HepG2 (cell line): ENCODE measurements around the gene GJC2. TPM values are rescaled to one million over a fixed set of nuclear protein-coding genes. Genes with fewer than 3 reads are reported as not detected.

Experiments
- ATAC-seq: fragments of 200-7000 bp; cut with Tn5 transposase; 3 replicates; pipeline ENCODE4 v1.9.1; 2020; ENCODE audit warnings: mild to moderate bottlenecking, moderate library complexity
- BruUV-seq: library from RNA; stranded (reverse); fragments of 400-500 nt; replicated peaks from 2 replicates; lab custom pipeline; 2021; lab: Mats Ljungman, UMichigan
- CTCF ChIA-PET: fragments of 300-600 bp; formaldehyde crosslinking; extraction: SDS; loops from one replicate; lab custom pipeline; 2021; ENCODE audit warnings: low total read pairs, inconsistent platforms, low intra/inter-chr PET ratio; lab: Yijun Ruan, JAX
- POLR2A ChIA-PET: fragments of 350-600 bp; sonication (Branson Sonifier 250); formaldehyde crosslinking; loops from one replicate; lab custom pipeline; 2020; ENCODE audit warnings: antibody characterized with exemption, inconsistent platforms; lab: Yijun Ruan, JAX
- DNase-seq: peaks from one replicate; pipeline ENCODE4 v3.0.0-alpha.2; 2015; ENCODE audit warnings: low spot score
- FAIRE-seq: peaks from 3 replicates; lab custom pipeline; 2011; peaks lifted over from hg19 to GRCh38; lab: Jason Lieb, UNC
- H2AFZ ChIP-seq: one replicate; pipeline ENCODE4 v1.6.1; 2011; ENCODE audit warnings: low read length, inconsistent platforms
- H3K27ac ChIP-seq: fragments of 300-600 bp; 3 replicates; pipeline ENCODE4 v1.8.0; 2011; ENCODE audit warnings: mixed run types, mild to moderate bottlenecking, mixed read lengths, low read length, inconsistent platforms; ENCODE audit not compliant: insufficient read depth; ENCODE audit errors: extremely low read length
- H3K27me3 ChIP-seq, 2 experiments: fragments of 200-600 bp in 1 of 2; 2 replicates in 1 of 2; 3 replicates in 1 of 2; pipeline versions ENCODE4 v1.6.0 to v1.8.0; 2011; ENCODE audit warnings: low read length in 2 of 2, mild to moderate bottlenecking in 2 of 2, moderate library complexity in 2 of 2, inconsistent platforms in 1 of 2; ENCODE audit not compliant: insufficient read depth in 2 of 2, control insufficient read depth in 1 of 2
- H3K36me3 ChIP-seq, 2 experiments: fragments of 200-600 bp in 1 of 2; replicated peaks in 1 of 2; 2 replicates in 1 of 2; 3 replicates in 1 of 2; pipeline versions ENCODE4 v1.5.1 to v1.8.0; 2011; ENCODE audit warnings: low read length in 2 of 2, inconsistent platforms in 1 of 2; ENCODE audit not compliant: insufficient read depth in 2 of 2, control insufficient read depth in 1 of 2
- H3K4me1 ChIP-seq: 2 replicates; pipeline ENCODE4 v1.5.1; 2012; ENCODE audit warnings: low read length, inconsistent platforms; ENCODE audit not compliant: insufficient read depth
- H3K4me2 ChIP-seq: 2 replicates; pipeline ENCODE4 v1.6.0; 2011; ENCODE audit warnings: low read depth, low read length, inconsistent platforms
- H3K4me3 ChIP-seq, 3 experiments: fragments of 200-600 bp in 1 of 3; sonication (generic), shearing (Covaris generic) in 1 of 3; replicated peaks in 1 of 3; 2 replicates each; pipeline ENCODE4 v1.5.1; 2011 to 2016; ENCODE audit warnings: low read length in 3 of 3, inconsistent platforms in 2 of 3, low read depth in 2 of 3, mild to moderate bottlenecking in 2 of 3, control low read depth in 1 of 3, mixed read lengths in 1 of 3; ENCODE audit not compliant: insufficient read depth in 1 of 3
- H3K79me2 ChIP-seq: one replicate; pipeline ENCODE4 v1.6.1; 2011; ENCODE audit warnings: low read length, inconsistent platforms; ENCODE audit not compliant: insufficient read depth
- H3K9ac ChIP-seq: 2 replicates; pipeline ENCODE4 v1.6.0; 2011; ENCODE audit warnings: mild to moderate bottlenecking, low read depth, low read length, inconsistent platforms; ENCODE audit not compliant: insufficient read depth
- H3K9me3 ChIP-seq: 2 replicates; pipeline ENCODE4 v1.5.1; 2012; ENCODE audit warnings: mild to moderate bottlenecking, low read length
- H4K20me1 ChIP-seq: 2 replicates; pipeline ENCODE4 v1.6.0; 2011; ENCODE audit warnings: inconsistent platforms, mild to moderate bottlenecking, low read length, moderate library complexity; ENCODE audit not compliant: insufficient read depth
- CREM ChIP-seq, 2 experiments: sonication (generic) in 1 of 2; formaldehyde crosslinking in 1 of 2; IDR thresholded peaks; 2 replicates each; pipeline versions ENCODE4 v1.4.0 to v1.6.1; 2016 to 2020; ENCODE audit warnings: antibody characterized with exemption in 1 of 2, mild to moderate bottlenecking in 1 of 2, missing genetic modification reagents in 1 of 2
- DR1 ChIP-seq: sonication (generic); formaldehyde crosslinking; IDR thresholded peaks from 2 replicates; pipeline ENCODE4 v1.8.0; 2021; ENCODE audit warnings: mild to moderate bottlenecking, missing genetic modification reagents, inconsistent platforms
- EP300 ChIP-seq, 3 experiments: sonication (generic) in 1 of 3; formaldehyde crosslinking in 1 of 3; IDR thresholded peaks; 2 replicates each; pipeline versions ENCODE4 v1.5.1 to v1.6.1; 2011 to 2020; ENCODE audit warnings: low read depth in 2 of 3, low read length in 2 of 3, borderline replicate concordance in 1 of 3, improper control_type of control experiment in 1 of 3, mild to moderate bottlenecking in 1 of 3, missing genetic modification reagents in 1 of 3, moderate library complexity in 1 of 3
- GATA4 ChIP-seq: sonication (generic); IDR thresholded peaks from 2 replicates; pipeline ENCODE4 v1.6.1; 2016; ENCODE audit warnings: antibody characterized with exemption, low read depth, borderline replicate concordance
- ISX ChIP-seq: sonication (generic); formaldehyde crosslinking; conservative IDR thresholded peaks from 2 replicates; pipeline ENCODE4 v1.5.0; 2020; ENCODE audit warnings: missing genetic modification reagents
- KLF12 ChIP-seq: sonication (generic); formaldehyde crosslinking; IDR thresholded peaks from 2 replicates; pipeline ENCODE4 v1.4.0; 2020; ENCODE audit warnings: missing genetic modification reagents, borderline replicate concordance
- MTF2 ChIP-seq: sonication (generic); formaldehyde crosslinking; IDR thresholded peaks from 2 replicates; pipeline ENCODE4 v1.5.0; 2020; ENCODE audit warnings: missing genetic modification reagents, borderline replicate concordance
- PHF21A ChIP-seq: sonication (generic); formaldehyde crosslinking; IDR thresholded peaks from 2 replicates; pipeline ENCODE4 v1.5.0; 2020; ENCODE audit warnings: mild to moderate bottlenecking, missing genetic modification reagents
- SMAD3 ChIP-seq: sonication (generic); formaldehyde crosslinking; IDR thresholded peaks from 2 replicates; pipeline ENCODE4 v1.4.0; 2020; ENCODE audit warnings: missing genetic modification reagents
- ZFYVE20 ChIP-seq: sonication (generic); formaldehyde crosslinking; IDR thresholded peaks from 2 replicates; pipeline ENCODE4 v1.8.0; 2023; ENCODE audit warnings: low read depth, mild to moderate bottlenecking, moderate library complexity, missing genetic modification reagents, borderline replicate concordance
- WGBS: methylation state at CpG from one replicate; pipeline ENCODE4 v1.1.6; 2017; ENCODE audit warnings: low lambda C conversion rate; 5-methylcytosine and 5-hydroxymethylcytosine counted together
- in situ Hi-C: cut with HindIII; loops from 2 replicates; pipeline ENCODE4 v1.10.0; 2017; ENCODE audit warnings: low pct_unique_long_range_greater_than_20kb; ENCODE audit not compliant: extremely low pct_ligation_motif_present
- intact Hi-C: fragments of 100-400 bp; cut with micrococcal nuclease; formaldehyde crosslinking; loops from one replicate; pipeline ENCODE4 v1.10.0; 2022; ENCODE audit not compliant: unreplicated experiment
- polyA plus RNA-seq, 8 experiments: library from polyadenylated mRNA; depleted of rRNA in 3 of 8; stranded (reverse) in 7 of 8; unstranded in 1 of 8; fragments of >200 nt; fragmentation: Illumina TruSeq in 4 of 8; extraction: Trizol in 4 of 8; gene quantifications; 2 replicates each; pipeline versions ENCODE4 v1.2.1 to v1.2.3, GENCODE V29; 2011 to 2016; ENCODE audit warnings: low read depth in 4 of 8, missing spikeins in 1 of 8, mixed read lengths in 1 of 8; ENCODE audit not compliant: insufficient read depth in 1 of 8
- total RNA-seq, 5 experiments: library from RNA; depleted of rRNA; stranded (reverse); fragments of >200 nt; fragmentation: Illumina TruSeq; extraction: Trizol; gene quantifications; 2 replicates each; pipeline ENCODE4 v1.2.3, GENCODE V29; 2016; ENCODE audit warnings: low read depth in 1 of 5
- TF ChIP-seq, protein P1 (sequence below): sonication (generic); formaldehyde crosslinking; IDR thresholded peaks from 2 replicates; pipeline ENCODE4 v1.5.1; 2020; ENCODE audit warnings: missing genetic modification reagents, mild to moderate bottlenecking, borderline replicate concordance
- TF ChIP-seq, protein P2 (sequence below): sonication (generic); formaldehyde crosslinking; IDR thresholded peaks from 2 replicates; pipeline ENCODE4 v1.4.0; 2020; ENCODE audit warnings: low read depth, mild to moderate bottlenecking, missing genetic modification reagents
- TF ChIP-seq, protein P3 (sequence below): sonication (generic); formaldehyde crosslinking; IDR thresholded peaks from 2 replicates; pipeline ENCODE4 v1.5.0; 2020; ENCODE audit warnings: mild to moderate bottlenecking, missing genetic modification reagents

GJC2 gene
- total and polyA plus RNA-seq, 2 of the 13 experiments (the other 11 are each of a cell fraction or from before 2014, with no cell fraction given): 1.6 to 3.8 TPM

DNA sequence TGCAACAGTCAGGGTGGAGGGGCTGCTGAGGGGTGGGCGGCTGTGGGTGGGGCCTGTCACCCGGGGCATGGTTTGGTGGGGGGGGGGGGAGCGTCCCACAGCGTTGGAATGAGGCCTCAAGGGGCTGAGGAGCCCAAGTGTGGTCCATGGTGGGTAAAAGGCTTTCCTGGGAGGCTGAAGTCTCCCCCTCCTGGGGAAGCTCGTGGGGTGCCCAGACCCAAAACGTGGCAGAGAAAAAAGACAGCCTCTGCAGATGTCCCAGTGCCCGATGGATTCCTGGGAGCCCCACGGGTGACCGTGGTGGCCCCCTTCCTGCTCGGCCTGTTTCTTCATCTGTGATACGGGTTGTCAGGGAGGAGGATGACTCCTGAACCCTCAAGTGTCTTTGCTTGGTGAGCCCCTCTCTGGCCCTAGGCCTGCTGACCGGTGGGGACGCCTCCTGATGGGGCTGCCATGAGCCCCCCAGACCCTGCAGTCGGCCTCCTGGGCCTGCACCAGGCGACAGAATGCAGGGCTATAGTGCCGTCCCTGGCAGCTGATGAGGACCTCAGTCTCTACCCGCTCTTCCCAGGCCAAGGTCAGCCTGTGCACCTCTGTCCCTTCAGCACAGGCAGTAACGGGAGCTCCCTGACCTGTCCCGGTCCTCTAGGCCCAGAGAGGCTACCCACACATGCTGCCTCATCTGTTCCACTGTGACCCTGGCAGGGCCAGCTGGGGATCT lies 59.3 kb downstream of the GJC2 start:
- POLR2A ChIA-PET: no interaction called here
- TF ChIP-seq ZFYVE20 (CRISPR knock-in tag) (no peak), ISX (CRISPR knock-in tag) (no peak), SMAD3 (CRISPR knock-in tag) (no peak), KLF12 (no peak), CREM (IDR thresholded peaks at IDR 0.05) (no peak), CREM (CRISPR knock-in tag; IDR thresholded peaks at IDR 0.05) (no peak), PHF21A (CRISPR knock-in tag) (no peak), GATA4 (no peak), DR1 (CRISPR knock-in tag) (no peak), MTF2 (no peak), EP300 (IDR thresholded peaks at IDR 0.05; ENCODE audit: low read depth in 2 of 2, low read length in 2 of 2) (no peak), EP300 (CRISPR knock-in tag; IDR thresholded peaks at IDR 0.05; ENCODE audit: borderline replicate concordance) (no peak)
- TF ChIP-seq, protein P1, sequence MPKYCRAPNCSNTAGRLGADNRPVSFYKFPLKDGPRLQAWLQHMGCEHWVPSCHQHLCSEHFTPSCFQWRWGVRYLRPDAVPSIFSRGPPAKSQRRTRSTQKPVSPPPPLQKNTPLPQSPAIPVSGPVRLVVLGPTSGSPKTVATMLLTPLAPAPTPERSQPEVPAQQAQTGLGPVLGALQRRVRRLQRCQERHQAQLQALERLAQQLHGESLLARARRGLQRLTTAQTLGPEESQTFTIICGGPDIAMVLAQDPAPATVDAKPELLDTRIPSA: no peak
- TF ChIP-seq, protein P2, sequence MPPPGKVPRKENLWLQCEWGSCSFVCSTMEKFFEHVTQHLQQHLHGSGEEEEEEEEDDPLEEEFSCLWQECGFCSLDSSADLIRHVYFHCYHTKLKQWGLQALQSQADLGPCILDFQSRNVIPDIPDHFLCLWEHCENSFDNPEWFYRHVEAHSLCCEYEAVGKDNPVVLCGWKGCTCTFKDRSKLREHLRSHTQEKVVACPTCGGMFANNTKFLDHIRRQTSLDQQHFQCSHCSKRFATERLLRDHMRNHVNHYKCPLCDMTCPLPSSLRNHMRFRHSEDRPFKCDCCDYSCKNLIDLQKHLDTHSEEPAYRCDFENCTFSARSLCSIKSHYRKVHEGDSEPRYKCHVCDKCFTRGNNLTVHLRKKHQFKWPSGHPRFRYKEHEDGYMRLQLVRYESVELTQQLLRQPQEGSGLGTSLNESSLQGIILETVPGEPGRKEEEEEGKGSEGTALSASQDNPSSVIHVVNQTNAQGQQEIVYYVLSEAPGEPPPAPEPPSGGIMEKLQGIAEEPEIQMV (CRISPR knock-in tag): no peak
- TF ChIP-seq, protein P3, sequence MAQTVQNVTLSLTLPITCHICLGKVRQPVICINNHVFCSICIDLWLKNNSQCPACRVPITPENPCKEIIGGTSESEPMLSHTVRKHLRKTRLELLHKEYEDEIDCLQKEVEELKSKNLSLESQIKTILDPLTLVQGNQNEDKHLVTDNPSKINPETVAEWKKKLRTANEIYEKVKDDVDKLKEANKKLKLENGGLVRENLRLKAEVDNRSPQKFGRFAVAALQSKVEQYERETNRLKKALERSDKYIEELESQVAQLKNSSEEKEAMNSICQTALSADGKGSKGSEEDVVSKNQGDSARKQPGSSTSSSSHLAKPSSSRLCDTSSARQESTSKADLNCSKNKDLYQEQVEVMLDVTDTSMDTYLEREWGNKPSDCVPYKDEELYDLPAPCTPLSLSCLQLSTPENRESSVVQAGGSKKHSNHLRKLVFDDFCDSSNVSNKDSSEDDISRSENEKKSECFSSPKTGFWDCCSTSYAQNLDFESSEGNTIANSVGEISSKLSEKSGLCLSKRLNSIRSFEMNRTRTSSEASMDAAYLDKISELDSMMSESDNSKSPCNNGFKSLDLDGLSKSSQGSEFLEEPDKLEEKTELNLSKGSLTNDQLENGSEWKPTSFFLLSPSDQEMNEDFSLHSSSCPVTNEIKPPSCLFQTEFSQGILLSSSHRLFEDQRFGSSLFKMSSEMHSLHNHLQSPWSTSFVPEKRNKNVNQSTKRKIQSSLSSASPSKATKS (CRISPR knock-in tag): no peak
- Histone ChIP-seq H4K20me1 (no peaks in the 10 kb centered on the region), H3K4me1 (no peaks in the 10 kb centered on the region), H3K9ac (no peak overlapping the region), H3K9me3 (no peaks in the 10 kb centered on the region), H3K4me2 (no peak overlapping the region), H3K4me3 (no peak overlapping the region), H3K27me3 (peaks cover 4 to 31% of the 10 kb centered on the region in 2 experiments; a peak in 4 of 5 replicates), H3K27ac (no peak overlapping the region), H3K36me3 (no peaks in the 10 kb centered on the region), H3K79me2 (no peaks in the 10 kb centered on the region), H2AFZ (no peak overlapping the region)
- CTCF ChIA-PET: no interaction called here
- FAIRE-seq (no peak), DNase-seq (no peak), ATAC-seq (no peak)
- BruUV-seq: no TSS peak
- intact Hi-C loops: no loop called here
- in situ Hi-C loops: no loop called here
- WGBS: 4% methylated on average over 4 of the region's 19 CpGs
